T-cell (primary cell): ENCODE measurements around the gene QSOX2. TPM values are rescaled to one million over a fixed set of nuclear protein-coding genes. Genes with fewer than 3 reads are reported as not detected.

ENCODE experiments used
- ATAC-seq, 4 experiments: fragments of 200-7000 bp in 3 of 4; fragments of 150-1000 bp in 1 of 4; cut with Tn5 transposase; replicated peaks in 1 of 4; 1 replicate in 3 of 4; 2 replicates in 1 of 4; pipeline ENCODE4 v1.10.0; 2021; ENCODE audit warnings: moderate library complexity in 3 of 4, mild to moderate bottlenecking in 2 of 4, moderate number of reproducible peaks in 1 of 4
- CTCF ChIA-PET, 2 donors: fragments of 300-600 bp; sonication (Branson Sonifier 250); formaldehyde crosslinking; loops; one replicate each; lab custom pipeline; 2022; ENCODE audit warnings: antibody characterized with exemption in 2 of 2; lab: Charles Lee
- POLR2A ChIA-PET, 2 donors: fragments of 300-600 bp; sonication (Branson Sonifier 250); formaldehyde crosslinking; loops; one replicate each; lab custom pipeline; 2022; ENCODE audit warnings: antibody characterized with exemption in 2 of 2; lab: Charles Lee
- DNase-seq, 35 experiments: peaks; one replicate each; pipeline versions ENCODE4 v3.0.0 to v3.0.0-alpha.2; 2013 to 2023
- H3K27ac ChIP-seq: one replicate; pipeline ENCODE4 v1.5.1; 2013; ENCODE audit warnings: low read length
- H3K27me3 ChIP-seq, 2 experiments: replicated peaks in 1 of 2; 1 replicate in 1 of 2; 2 replicates in 1 of 2; pipeline versions ENCODE4 v1.6.1 to v1.7.0; 2013; ENCODE audit warnings: low read length in 1 of 2, mixed read lengths in 1 of 2; ENCODE audit not compliant: control insufficient read depth in 2 of 2, insufficient read depth in 2 of 2; ENCODE audit errors: extremely low read depth in 1 of 2
- H3K36me3 ChIP-seq, 2 donors: 1 replicate in 1 of 2; 2 replicates in 1 of 2; pipeline versions ENCODE4 v1.6.1 to v1.7.0; 2013; ENCODE audit warnings: low read length in 1 of 2; ENCODE audit not compliant: control insufficient read depth in 2 of 2, insufficient read depth in 1 of 2; ENCODE audit errors: extremely low read depth in 1 of 2
- H3K4me1 ChIP-seq, 2 experiments: 1 replicate in 1 of 2; 2 replicates in 1 of 2; pipeline versions ENCODE4 v1.6.1 to v1.7.0; 2013; ENCODE audit warnings: low read length in 2 of 2, mixed read lengths in 1 of 2; ENCODE audit not compliant: insufficient read depth in 2 of 2, control insufficient read depth in 1 of 2; ENCODE audit errors: extremely low read depth in 1 of 2
- H3K4me3 ChIP-seq, 2 donors: 1 replicate in 1 of 2; 2 replicates in 1 of 2; pipeline versions ENCODE4 v1.5.1 to v1.7.0; 2013; ENCODE audit warnings: mild to moderate bottlenecking in 2 of 2, low read length in 1 of 2, moderate library complexity in 1 of 2; ENCODE audit not compliant: control insufficient read depth in 1 of 2; ENCODE audit errors: extremely low read depth in 1 of 2
- H3K9me3 ChIP-seq: 2 replicates; pipeline ENCODE4 v1.7.0; 2013
- H3K27ac Mint-ChIP-seq, 2 donors: one replicate each; pipeline ENCODE4 v1.8.0; 2020 to 2021; ENCODE audit warnings: mild to moderate bottlenecking in 2 of 2, mixed read lengths in 2 of 2
- H3K27me3 Mint-ChIP-seq, 2 donors: one replicate each; pipeline ENCODE4 v1.8.0; 2021 to 2022; ENCODE audit warnings: mixed read lengths in 2 of 2
- H3K36me3 Mint-ChIP-seq: one replicate; pipeline ENCODE4 v1.8.0; 2021; ENCODE audit warnings: mixed read lengths
- H3K4me1 Mint-ChIP-seq, 3 donors: one replicate each; pipeline ENCODE4 v1.8.0; 2020 to 2022; ENCODE audit warnings: mixed read lengths in 3 of 3, mild to moderate bottlenecking in 1 of 3
- H3K4me3 Mint-ChIP-seq, 3 donors: one replicate each; pipeline ENCODE4 v1.8.0; 2020 to 2022; ENCODE audit warnings: mild to moderate bottlenecking in 3 of 3, mixed read lengths in 3 of 3, moderate library complexity in 3 of 3
- H3K9me3 Mint-ChIP-seq, 3 donors: one replicate each; pipeline ENCODE4 v1.8.0; 2020 to 2022; ENCODE audit warnings: mixed read lengths in 3 of 3
- WGBS: methylation state at CpG from one replicate; pipeline ENCODE4 v1.1.5; 2013; ENCODE audit warnings: missing lambda C conversion rate; ENCODE audit not compliant: insufficient coverage; 5-methylcytosine and 5-hydroxymethylcytosine counted together
- total RNA-seq, 35 experiments: library from RNA in 6 of 35; stranded (reverse) in 6 of 35; fragments of 120-200 nt in 1 of 35; gene quantifications; one replicate each; pipeline versions ENCODE4 v1.2.1 to v1.2.4 and lab custom pipeline; 2013 to 2026

QSOX2 gene
- total RNA-seq, 5 donors from 2014 or later (not counting 1 experiment from before 2014, with no cell fraction given) = 14.1 to 19.4 (median 17.0) TPM

- no peak overlapping the region for H3K27ac Mint-ChIP-seq
- Histone ChIP-seq H3K27me3 (no peaks in the 10 kb centered on the region), H3K36me3 (no peaks in the 10 kb centered on the region), H3K27ac (no peak overlapping the region), H3K4me3 (no peak overlapping the region), H3K9me3 (no peaks in the 10 kb centered on the region), H3K4me1 (peaks cover 17 to 40% of the 10 kb centered on the region in 2 experiments)
- DNase-seq (no peak), ATAC-seq (no peak)
- no peaks in the 10 kb centered on the region for H3K36me3 Mint-ChIP-seq
- peak overlapping the region in 1 of 3 donors; percentile 39 for H3K4me3 Mint-ChIP-seq
- CTCF ChIA-PET = no interaction called here
- peaks cover 26 to 33% (median 33%) of the 10 kb centered on the region in 3 donors for H3K4me1 Mint-ChIP-seq
- H3K27me3 Mint-ChIP-seq = no peaks in the 10 kb centered on the region
- POLR2A ChIA-PET = interaction anchor here in 1 of 2 donors (0.6 kb wide), 1 partner anchor 422 kb away, joined by 3 read pairs; no protein-coding TSS in a partner anchor
- no peaks in the 10 kb centered on the region for H3K9me3 Mint-ChIP-seq
- 88% methylated on average over 23 of the region's 26 CpGs for WGBS
Measured at GRCh38 chr9:136246849-136247550, 1.4 kb upstream of the QSOX2 start.

- Mint-ChIP-seq H3K36me3 (no peaks in the 10 kb centered on the region), H3K4me1 (peaks cover 33 to 46% (median 43%) of the 10 kb centered on the region in 3 donors), H3K9me3 (no peaks in the 10 kb centered on the region), H3K27me3 (no peaks in the 10 kb centered on the region), H3K27ac (peak overlapping the region; percentile 88 to 91), H3K4me3 (peak overlapping the region; percentile 91 to 98 (median 92))
- H3K4me1 ChIP-seq = peaks cover 17 to 48% of the 10 kb centered on the region in 2 experiments
- H3K4me3 ChIP-seq = peak overlapping the region; percentile 52 to 75
- peak overlapping the region; percentile 42 for H3K27ac ChIP-seq
- ChIA-PET POLR2A (no interaction called here), CTCF (no interaction called here)
- no peaks in the 10 kb centered on the region for H3K27me3 ChIP-seq
- H3K36me3 ChIP-seq = peaks cover 0 to 2% of the 10 kb centered on the region in 2 donors
- H3K9me3 ChIP-seq = no peaks in the 10 kb centered on the region
- DNase-seq (peak in 1 of 35 experiments; percentile 23), ATAC-seq (no peak)
- WGBS = 1% methylated on average over 6 of the region's 6 CpGs
Measured at GRCh38 chr9:136244969-136245218, 718 bp downstream of the QSOX2 start.

- peak in 2 of 4 experiments; percentile 25 to 44 for ATAC-seq
- Histone ChIP-seq H3K27me3 (no peaks in the 10 kb centered on the region), H3K36me3 (peaks cover 0 to 2% of the 10 kb centered on the region in 2 donors), H3K9me3 (no peaks in the 10 kb centered on the region), H3K4me3 (peak overlapping the region; percentile 52 to 75), H3K4me1 (peaks cover 17 to 48% of the 10 kb centered on the region in 2 experiments), H3K27ac (peak overlapping the region; percentile 42)
- Mint-ChIP-seq H3K27me3 (no peaks in the 10 kb centered on the region), H3K9me3 (no peaks in the 10 kb centered on the region), H3K27ac (peak overlapping the region; percentile 88 to 91), H3K36me3 (no peaks in the 10 kb centered on the region), H3K4me3 (peak overlapping the region; percentile 91 to 98 (median 92)), H3K4me1 (peaks cover 33 to 51% (median 44%) of the 10 kb centered on the region in 3 donors)
- POLR2A ChIA-PET = no interaction called here
- WGBS = 7% methylated on average over 3 of the region's 11 CpGs
- CTCF ChIA-PET = no interaction called here
- DNase-seq = peak in 30 of 35 experiments; percentile 11 to 66 (median 30)
Measured at GRCh38 chr9:136244122-136244968, 1.3 kb downstream of the QSOX2 start.

GRCh38 chr9:136243631-136244030 lies 2.0 kb downstream of the QSOX2 start:
- DNase-seq = no peak
- Mint-ChIP-seq H3K9me3 (no peaks in the 10 kb centered on the region), H3K36me3 (no peaks in the 10 kb centered on the region), H3K27me3 (no peaks in the 10 kb centered on the region), H3K27ac (peak overlapping the region; percentile 88 to 91), H3K4me3 (peak overlapping the region; percentile 91 to 98 (median 92)), H3K4me1 (peaks cover 33 to 56% (median 44%) of the 10 kb centered on the region in 3 donors)
- Histone ChIP-seq H3K4me1 (peaks cover 17 to 48% of the 10 kb centered on the region in 2 experiments), H3K27ac (peak overlapping the region; percentile 42), H3K4me3 (no peak overlapping the region), H3K9me3 (no peaks in the 10 kb centered on the region), H3K36me3 (peaks cover 0 to 2% of the 10 kb centered on the region in 2 donors), H3K27me3 (no peaks in the 10 kb centered on the region)
- no peak for ATAC-seq
- CTCF ChIA-PET = interaction anchor here in 1 of 2 donors (0.6 kb wide), 1 partner anchor 1429 kb away, joined by 3 read pairs; no protein-coding TSS in a partner anchor
- POLR2A ChIA-PET = no interaction called here
- 45% methylated on average over 2 of the region's 4 CpGs for WGBS

- peaks cover 33 to 61% (median 45%) of the 10 kb centered on the region in 3 donors for H3K4me1 Mint-ChIP-seq
- H3K4me3 ChIP-seq = no peak overlapping the region
Measured at GRCh38 chr9:136242918-136243525, 2.6 kb downstream of the QSOX2 start.

GRCh38 chr9:136242248-136242647 lies 3.4 kb downstream of the QSOX2 start:
- H3K27ac Mint-ChIP-seq = no peak overlapping the region
- CTCF ChIA-PET = no interaction called here
- ATAC-seq (no peak), DNase-seq (no peak)
- WGBS = 96% methylated on average over 8 of the region's 8 CpGs
- no peaks in the 10 kb centered on the region for H3K9me3 Mint-ChIP-seq
- Histone ChIP-seq H3K4me3 (no peak overlapping the region), H3K36me3 (peaks cover 0 to 2% of the 10 kb centered on the region in 2 donors), H3K9me3 (no peaks in the 10 kb centered on the region), H3K27me3 (no peaks in the 10 kb centered on the region), H3K27ac (no peak overlapping the region), H3K4me1 (peaks cover 17 to 54% of the 10 kb centered on the region in 2 experiments)
- no peaks in the 10 kb centered on the region for H3K27me3 Mint-ChIP-seq
- H3K36me3 Mint-ChIP-seq = no peaks in the 10 kb centered on the region
- H3K4me1 Mint-ChIP-seq = peaks cover 33 to 63% (median 48%) of the 10 kb centered on the region in 3 donors
- H3K4me3 Mint-ChIP-seq = no peak overlapping the region
- POLR2A ChIA-PET = no interaction called here

More at GRCh38 chr9:136242918-136243525, 2.6 kb downstream of the QSOX2 start:
- Mint-ChIP-seq H3K4me3 (peak overlapping the region; percentile 91 to 98 (median 92)), H3K36me3 (no peaks in the 10 kb centered on the region), H3K27ac (peak overlapping the region; percentile 88 to 91), H3K27me3 (no peaks in the 10 kb centered on the region), H3K9me3 (no peaks in the 10 kb centered on the region)
- ATAC-seq (no peak), DNase-seq (peak in 1 of 35 experiments; percentile 32)
- CTCF ChIA-PET = interaction anchor here in 1 of 2 donors (0.6 kb wide), 1 partner anchor 1430 kb away, joined by 3 read pairs; no protein-coding TSS in a partner anchor
- POLR2A ChIA-PET = interaction anchor here in 1 of 2 donors (0.5 kb wide), 1 partner anchor 281 kb away, joined by 7 read pairs; no protein-coding TSS in a partner anchor
- peak overlapping the region; percentile 42 for H3K27ac ChIP-seq
- H3K4me1 ChIP-seq = peaks cover 17 to 53% of the 10 kb centered on the region in 2 experiments
- H3K9me3 ChIP-seq = no peaks in the 10 kb centered on the region
- no peaks in the 10 kb centered on the region for H3K27me3 ChIP-seq
- WGBS = 77% methylated on average over 4 of the region's 6 CpGs
- H3K36me3 ChIP-seq = peaks cover 0 to 2% of the 10 kb centered on the region in 2 donors
